ENCODE measurements around the gene DOCK1. TPM values are rescaled to one million over a fixed set of nuclear protein-coding genes. Genes with fewer than 3 reads are reported as not detected.
A peak's percentile ranks its signal among the peaks of the same experiment; 100 is the strongest.

DOCK1 gene
- total and polyA plus RNA-seq, 8 donors: 46.4 to 77.7 (median 71.3) TPM

GRCh38 chr10:127194599-127194998, 289.4 kb downstream of the DOCK1 start:
- Histone ChIP-seq H3K36me3 (no peaks in the 10 kb centered on the region), H3K27ac (no peak overlapping the region), H3K27me3 (peaks cover 9 to 53% of the 10 kb centered on the region in 2 donors), H3K4me1 (peaks cover 5 to 18% of the 10 kb centered on the region in 2 donors), H3K4me3 (no peak overlapping the region), H3K9me3 (no peaks in the 10 kb centered on the region)
- no peak for DNase-seq
- no peak for ATAC-seq
- TF ChIP-seq, protein P1, sequence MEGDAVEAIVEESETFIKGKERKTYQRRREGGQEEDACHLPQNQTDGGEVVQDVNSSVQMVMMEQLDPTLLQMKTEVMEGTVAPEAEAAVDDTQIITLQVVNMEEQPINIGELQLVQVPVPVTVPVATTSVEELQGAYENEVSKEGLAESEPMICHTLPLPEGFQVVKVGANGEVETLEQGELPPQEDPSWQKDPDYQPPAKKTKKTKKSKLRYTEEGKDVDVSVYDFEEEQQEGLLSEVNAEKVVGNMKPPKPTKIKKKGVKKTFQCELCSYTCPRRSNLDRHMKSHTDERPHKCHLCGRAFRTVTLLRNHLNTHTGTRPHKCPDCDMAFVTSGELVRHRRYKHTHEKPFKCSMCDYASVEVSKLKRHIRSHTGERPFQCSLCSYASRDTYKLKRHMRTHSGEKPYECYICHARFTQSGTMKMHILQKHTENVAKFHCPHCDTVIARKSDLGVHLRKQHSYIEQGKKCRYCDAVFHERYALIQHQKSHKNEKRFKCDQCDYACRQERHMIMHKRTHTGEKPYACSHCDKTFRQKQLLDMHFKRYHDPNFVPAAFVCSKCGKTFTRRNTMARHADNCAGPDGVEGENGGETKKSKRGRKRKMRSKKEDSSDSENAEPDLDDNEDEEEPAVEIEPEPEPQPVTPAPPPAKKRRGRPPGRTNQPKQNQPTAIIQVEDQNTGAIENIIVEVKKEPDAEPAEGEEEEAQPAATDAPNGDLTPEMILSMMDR (IDR thresholded peaks at IDR 0.05): no peak
- intact Hi-C loops (cut with DNase I): no loop called here

DNA sequence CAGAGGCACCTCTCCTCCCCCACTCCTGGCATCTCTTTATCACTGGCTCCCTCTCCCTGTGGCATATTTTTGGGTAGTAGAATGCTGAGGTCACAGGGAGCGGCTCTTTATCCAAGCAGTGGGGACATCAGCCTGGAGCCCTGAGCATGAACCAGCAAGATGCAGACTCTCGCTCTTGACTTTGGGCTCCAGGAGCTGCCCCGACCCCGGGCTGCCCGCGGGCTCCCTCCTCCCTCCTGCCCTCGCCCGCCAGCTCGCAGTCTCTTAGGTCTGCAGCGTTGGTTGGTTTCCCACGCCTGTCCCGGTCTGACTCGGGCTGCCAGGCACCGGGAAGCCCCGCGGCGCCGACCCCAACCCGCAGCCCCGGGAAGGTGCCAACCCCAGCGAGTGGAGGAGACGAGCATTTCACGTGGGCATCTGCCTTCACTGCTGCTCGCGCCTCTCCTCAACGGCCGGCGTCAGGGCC, 289.8 kb downstream of the DOCK1 start:
- H3K9me3 ChIP-seq: no peaks in the 10 kb centered on the region
- H3K27me3 ChIP-seq: peaks cover 9 to 53% of the 10 kb centered on the region in 2 donors
- intact Hi-C loops (cut with DNase I): no loop called here
- ATAC-seq: peak; percentile 19
- no peaks in the 10 kb centered on the region for H3K36me3 ChIP-seq
- H3K4me1 ChIP-seq: peaks cover 5 to 18% of the 10 kb centered on the region in 2 donors
- TF ChIP-seq, protein P1 (IDR thresholded peaks at IDR 0.05): no peak
- H3K4me3 ChIP-seq: peak overlapping the region in 1 of 2 donors; percentile 25
- H3K27ac ChIP-seq: no peak overlapping the region
- DNase-seq: no peak

GRCh38 chr10:127195571-127196281, 290.5 kb downstream of the DOCK1 start:
- Histone ChIP-seq H3K4me3 (peak overlapping the region; percentile 19 to 25), H3K27ac (no peak overlapping the region), H3K27me3 (peaks cover 9 to 53% of the 10 kb centered on the region in 2 donors), H3K36me3 (no peaks in the 10 kb centered on the region), H3K9me3 (no peaks in the 10 kb centered on the region), H3K4me1 (peaks cover 5 to 18% of the 10 kb centered on the region in 2 donors)
- no peak for DNase-seq
- intact Hi-C loops (cut with DNase I): no loop called here
- TF ChIP-seq, protein P1 (IDR thresholded peaks at IDR 0.05): no peak
- ATAC-seq: peak; percentile 45

GRCh38 chr10:127196282-127197153, 291.3 kb downstream of the DOCK1 start, which contains the start of gene INSYN2A:
TSS of gene INSYN2A (minus strand) at chr10:127196591. CDS start at chr10:127176395, 20,196 bp downstream.
- DNase-seq (peak in 2 of 4 donors; percentile 49 to 61), ATAC-seq (peak; percentile 64)
- TF ChIP-seq, protein P1 (IDR thresholded peaks at IDR 0.05): no peak
- Histone ChIP-seq H3K9me3 (no peaks in the 10 kb centered on the region), H3K27me3 (peaks cover 9 to 53% of the 10 kb centered on the region in 2 donors), H3K4me1 (peaks cover 5 to 18% of the 10 kb centered on the region in 2 donors), H3K27ac (no peak within 1 kb of the TSS), H3K4me3 (peak within 1 kb of the TSS; percentile 19 to 25), H3K36me3 (no peaks in the 10 kb centered on the region)
- intact Hi-C loops (cut with DNase I): no loop called here

DNA sequence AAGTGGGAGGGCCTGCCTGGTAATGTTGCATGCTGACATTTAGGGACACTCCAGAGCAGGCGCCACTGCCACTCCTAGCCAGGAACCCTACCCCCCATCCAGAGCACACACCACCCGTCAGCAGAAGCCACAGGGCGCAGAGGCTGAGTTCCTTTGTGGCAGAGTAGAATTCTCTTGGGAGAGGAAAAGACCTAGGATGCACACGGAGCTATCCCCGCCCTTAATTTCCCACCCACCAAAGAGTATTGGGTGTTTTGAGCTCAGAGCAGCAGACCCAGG, 291.9 kb downstream of the DOCK1 start:
- H3K27ac ChIP-seq: no peak overlapping the region
- intact Hi-C loops (cut with DNase I): no loop called here
- H3K4me1 ChIP-seq: peaks cover 5 to 18% of the 10 kb centered on the region in 2 donors
- TF ChIP-seq, protein P1 (IDR thresholded peaks at IDR 0.05): no peak
- DNase-seq (no peak), ATAC-seq (no peak)
- H3K4me3 ChIP-seq: no peak overlapping the region
- no peaks in the 10 kb centered on the region for H3K9me3 ChIP-seq
- peaks cover 9 to 53% of the 10 kb centered on the region in 2 donors for H3K27me3 ChIP-seq
- no peaks in the 10 kb centered on the region for H3K36me3 ChIP-seq
